ENCODE measurements around the gene VEZT.

GRCh38 chr12:95173392-95174251 lies 44.0 kb upstream of the VEZT start:
- no peak for TF ChIP-seq PATZ1 (CRISPR knock-in tag; IDR thresholded peaks at IDR 0.05; ENCODE audit: borderline replicate concordance)
- TF ChIP-seq CSDC2 (CRISPR knock-in tag; IDR thresholded peaks at IDR 0.05): 0 out of 2 replicates have a peak, but pooled peaks have one; percentile 22
- no peak for TF ChIP-seq PPARA (CRISPR knock-in tag; IDR thresholded peaks at IDR 0.05; ENCODE audit: borderline replicate concordance)
- no peak for TF ChIP-seq BACH2 (CRISPR knock-in tag; IDR thresholded peaks at IDR 0.05; ENCODE audit: borderline replicate concordance)
- TF ChIP-seq ZC3H10 (CRISPR knock-in tag; IDR thresholded peaks at IDR 0.05): peak; percentile 29; the same call in 1 of the 2 replicates
- TF ChIP-seq POU6F1 (CRISPR knock-in tag; IDR thresholded peaks at IDR 0.05; ENCODE audit: borderline replicate concordance, low read depth): peak; percentile 87; the same call in 1 of the 2 replicates
- no peak for TF ChIP-seq ESRRG (CRISPR knock-in tag; IDR thresholded peaks at IDR 0.05)
- no peak for TF ChIP-seq ZFP30 (CRISPR knock-in tag; IDR thresholded peaks at IDR 0.05)
- TF ChIP-seq RARB (CRISPR knock-in tag; IDR thresholded peaks at IDR 0.05): no peak; the same call in 1 of the 2 replicates

All from SK-N-SH treated with all-trans-retinoic acid at 6 μM for 48 hours (cell line).